Metanephros (tissue), 1 donor: ENCODE data around the gene PLGLB2. TPM values are rescaled to one million over a fixed set of nuclear protein-coding genes. Genes with fewer than 3 reads are reported as not detected.

Source experiments
- total RNA-seq: library from RNA; depleted of rRNA; stranded (reverse); fragments of >200 nt; gene quantifications from one replicate; pipeline ENCODE4 v1.2.3, GENCODE V29; 2014

Gene PLGLB2
- total RNA-seq, result 2.6 TPM

GRCh38 chr2:87747791-87748190 is at the start of gene PLGLB2:
PLGLB2 (plus strand) TSS chr2:87748087; CDS start chr2:87748154, 67 bp downstream.

Other genes starting within 250 kb of the PLGLB2 start
- gene RGPD2, start 77.7 kb downstream of the PLGLB2 start, total RNA-seq, result 4.5 TPM